Stimulated activated CD8-positive, alpha-beta memory T cell treated with anti-CD3 and anti-CD28 coated beads, Interleukin-15, amount 100 ng/mL, for 24 hours (primary cell): Measurements from ENCODE around the gene SLAIN1.
A peak's percentile ranks its signal among the peaks of the same experiment; 100 is the strongest.
"Not testable (repeated sequence)": the region's sequence is repeated elsewhere in the genome, so short reads cannot be mapped to it uniquely, and the experiment has no call there.

Source experiments
- DNase-seq: peaks from one replicate; pipeline ENCODE4 v3.0.0-alpha.2; 2020; ENCODE audit warnings: low read depth

The SLAIN1 gene

DNA sequence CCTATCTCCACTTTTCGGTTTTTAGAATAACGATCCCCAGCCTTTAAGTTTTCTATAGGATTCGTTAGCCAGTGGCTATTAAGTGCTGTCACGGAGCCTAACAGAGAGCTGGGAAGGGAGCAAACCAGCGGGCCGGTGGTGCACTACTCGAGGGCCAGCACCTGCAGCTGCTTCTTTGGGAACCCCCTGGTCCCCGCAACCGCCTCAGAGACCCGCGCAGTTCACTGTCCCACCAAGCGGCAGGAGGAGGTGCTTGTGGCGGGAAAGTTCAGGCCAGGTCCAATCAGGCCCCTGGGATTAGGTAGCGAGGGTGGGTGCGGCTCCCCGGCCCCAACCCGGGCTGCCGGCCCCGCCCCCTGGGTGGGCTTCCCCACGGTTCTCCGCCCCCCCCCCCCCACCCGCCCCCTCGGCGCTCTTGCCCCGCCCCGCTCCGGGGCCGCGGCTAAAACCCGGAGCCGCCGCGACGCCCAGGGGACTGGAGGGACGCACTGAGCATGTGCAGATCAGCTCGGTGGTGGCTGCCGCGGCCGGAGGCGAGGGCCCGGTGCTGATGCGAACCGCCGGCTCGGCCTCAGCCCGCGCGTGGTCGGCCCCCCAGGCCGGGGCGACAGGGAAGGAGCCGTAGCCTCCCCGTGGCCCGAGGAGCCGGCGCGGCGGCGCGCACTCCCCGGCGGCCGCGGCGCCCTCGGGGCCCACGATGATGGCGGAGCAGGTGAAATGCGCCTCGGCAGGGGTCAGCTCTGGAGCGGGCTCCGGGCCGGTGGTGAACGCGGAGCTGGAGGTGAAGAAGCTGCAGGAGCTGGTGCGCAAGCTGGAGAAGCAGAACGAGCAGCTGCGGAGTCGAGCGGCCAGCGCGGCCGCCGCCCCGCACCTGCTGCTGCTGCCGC, at the start of gene SLAIN1:
Gene SLAIN1, plus strand, starts transcription at position 471 of the 887 bp plus-strand sequence. Its CDS starts 227 bp downstream, at position 698.
- DNase-seq: peak; percentile 52

GRCh38 chr13:77650409-77650808, 47.1 kb upstream of the SLAIN1 start:
- DNase-seq: no peak

- no peak for DNase-seq
These were observed 44.2 kb upstream of the SLAIN1 start for GRCh38 chr13:77653301-77653700.

GRCh38 chr13:77660016-77660415, 37.5 kb upstream of the SLAIN1 start:
- DNase-seq: not testable (repeated sequence)

DNA sequence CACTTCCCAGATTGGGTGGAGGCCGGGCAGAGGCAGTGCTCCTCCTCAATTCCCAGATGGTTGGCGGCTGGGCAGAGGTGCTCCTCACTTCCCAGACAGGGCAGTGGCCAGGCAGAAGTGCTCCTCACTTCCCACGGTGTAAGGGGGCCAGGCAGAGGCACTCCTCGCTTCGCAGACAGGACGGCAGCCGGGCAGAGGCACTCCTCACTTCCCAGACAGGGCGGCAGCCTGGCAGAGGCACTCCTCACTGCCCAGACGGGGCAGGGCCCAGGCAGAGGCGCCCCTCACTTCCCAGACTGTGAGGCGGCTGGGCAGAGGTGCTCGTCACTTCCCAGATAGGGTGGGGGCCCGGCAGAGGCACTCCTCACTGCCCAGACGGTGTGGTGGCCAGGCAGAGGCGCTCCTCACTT, 36.6 kb upstream of the SLAIN1 start:
- no peak for DNase-seq

DNA sequence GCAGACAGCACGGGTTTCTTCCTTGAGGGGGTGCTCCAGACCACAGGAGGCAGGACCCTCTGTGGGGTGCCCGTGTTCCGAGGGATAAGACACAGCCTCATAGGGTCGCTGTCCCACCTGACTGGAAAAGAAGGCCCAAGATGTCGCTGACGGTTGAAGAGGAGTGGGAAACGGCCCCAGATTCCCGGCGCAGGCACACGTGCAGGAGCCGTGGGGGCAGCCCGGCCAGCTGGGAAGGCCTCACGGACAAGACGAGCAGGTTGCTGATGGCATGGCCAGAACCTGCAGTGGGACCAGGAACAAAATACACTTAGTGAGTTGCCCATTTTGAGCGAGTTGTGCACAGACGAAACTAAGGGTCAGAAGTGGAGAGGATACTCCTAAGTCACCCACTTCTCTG, 35.2 kb upstream of the SLAIN1 start:
- not testable (repeated sequence) for DNase-seq

DNA sequence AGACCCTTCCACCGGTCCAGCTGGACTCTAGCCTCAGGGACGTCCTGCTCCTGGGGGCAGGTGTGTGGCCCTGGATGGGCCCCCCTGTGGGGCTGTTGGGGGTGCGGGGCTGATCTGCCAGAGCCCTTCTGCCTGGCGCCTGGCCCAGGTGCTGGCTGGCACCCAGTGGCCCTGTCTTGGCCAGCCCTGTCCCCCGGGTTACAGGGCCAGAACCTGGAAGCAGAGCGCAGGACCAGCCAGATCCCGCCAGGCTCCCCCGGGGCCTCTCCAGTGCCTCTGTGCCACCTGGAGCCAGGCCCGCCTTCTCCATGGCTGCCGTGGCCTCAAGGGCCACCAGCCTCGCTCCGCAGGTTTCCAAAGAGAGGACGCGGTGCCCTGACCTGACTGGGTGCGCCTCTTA, 34.7 kb upstream of the SLAIN1 start:
- not testable (repeated sequence) for DNase-seq

GRCh38 chr13:77674852-77675251, 22.6 kb upstream of the SLAIN1 start:
- DNase-seq: no peak

GRCh38 chr13:77678691-77679235, 18.7 kb upstream of the SLAIN1 start:
- DNase-seq: no peak

GRCh38 chr13:77687799-77688198, 9.7 kb upstream of the SLAIN1 start:
- DNase-seq: no peak

- no peak for DNase-seq
These were observed 5.6 kb upstream of the SLAIN1 start for GRCh38 chr13:77691871-77692270.

GRCh38 chr13:77692746-77693448, 4.6 kb upstream of the SLAIN1 start:
- DNase-seq: no peak

DNA sequence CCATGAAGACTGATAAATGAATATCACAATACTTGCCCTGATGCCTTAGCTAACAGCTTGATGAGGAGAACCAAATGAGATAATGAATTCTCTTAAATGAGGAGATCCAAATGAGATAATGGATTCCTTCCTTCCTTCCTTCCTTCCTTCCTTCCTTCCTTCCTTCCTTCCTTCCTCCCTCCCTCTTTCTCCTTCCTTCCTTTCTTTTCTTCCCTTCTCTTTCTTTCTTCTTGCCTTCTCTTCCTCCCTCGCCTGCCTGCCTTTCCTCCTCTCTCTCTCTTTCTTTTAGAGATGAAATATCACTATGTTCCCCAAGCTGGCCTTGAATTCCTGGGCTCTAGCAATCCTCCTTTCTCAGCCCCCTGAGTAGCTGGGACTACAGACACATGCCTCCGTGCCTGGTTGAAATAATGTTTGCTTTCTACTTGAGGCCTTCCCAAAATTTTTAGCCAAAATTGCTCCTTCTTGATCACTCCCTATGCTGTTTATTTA, 4.0 kb upstream of the SLAIN1 start:
- DNase-seq: no peak

DNA sequence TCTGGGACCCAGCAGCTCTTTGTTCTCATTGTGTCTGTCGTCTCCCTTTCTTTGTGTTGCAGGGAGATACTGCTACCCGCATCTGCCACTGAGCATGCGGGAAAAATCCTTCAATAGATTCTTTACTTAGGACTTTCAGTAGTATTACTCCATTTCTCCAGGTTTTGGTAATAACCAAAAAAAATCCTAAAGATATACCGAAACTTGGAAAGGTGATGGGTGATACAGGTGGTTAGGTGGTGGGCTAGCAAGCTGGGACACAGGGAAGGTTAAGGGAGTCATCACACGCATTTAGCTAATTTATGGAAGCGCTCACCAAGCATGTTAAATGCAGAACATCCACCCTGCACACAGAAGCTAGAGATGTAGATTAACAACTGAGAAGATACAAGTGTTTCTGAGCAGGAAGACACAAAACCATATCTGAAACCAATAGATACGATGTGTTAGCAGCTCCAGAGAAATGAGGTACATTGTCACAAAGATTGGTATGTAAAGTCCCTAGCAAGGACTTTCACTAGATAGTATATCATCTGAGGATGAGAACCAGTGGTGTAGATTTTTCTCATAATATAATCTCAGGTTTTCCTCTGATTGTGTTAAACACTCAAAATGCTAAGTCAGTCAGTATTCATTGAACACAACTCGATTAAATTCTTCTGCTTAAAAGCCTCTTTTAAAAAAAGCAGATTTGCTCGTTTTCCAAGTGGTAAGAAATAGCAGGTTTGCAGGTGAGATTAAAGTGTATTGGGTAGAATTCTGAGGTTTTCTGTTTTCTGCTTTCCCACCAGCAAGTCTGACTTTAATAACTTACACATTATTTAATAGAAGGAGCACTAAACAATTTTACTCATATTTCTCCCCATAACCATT, 1.2 kb upstream of the SLAIN1 start:
- DNase-seq: no peak

GRCh38 chr13:77696879-77697216, 639 bp upstream of the SLAIN1 start:
- no peak for DNase-seq

DNA sequence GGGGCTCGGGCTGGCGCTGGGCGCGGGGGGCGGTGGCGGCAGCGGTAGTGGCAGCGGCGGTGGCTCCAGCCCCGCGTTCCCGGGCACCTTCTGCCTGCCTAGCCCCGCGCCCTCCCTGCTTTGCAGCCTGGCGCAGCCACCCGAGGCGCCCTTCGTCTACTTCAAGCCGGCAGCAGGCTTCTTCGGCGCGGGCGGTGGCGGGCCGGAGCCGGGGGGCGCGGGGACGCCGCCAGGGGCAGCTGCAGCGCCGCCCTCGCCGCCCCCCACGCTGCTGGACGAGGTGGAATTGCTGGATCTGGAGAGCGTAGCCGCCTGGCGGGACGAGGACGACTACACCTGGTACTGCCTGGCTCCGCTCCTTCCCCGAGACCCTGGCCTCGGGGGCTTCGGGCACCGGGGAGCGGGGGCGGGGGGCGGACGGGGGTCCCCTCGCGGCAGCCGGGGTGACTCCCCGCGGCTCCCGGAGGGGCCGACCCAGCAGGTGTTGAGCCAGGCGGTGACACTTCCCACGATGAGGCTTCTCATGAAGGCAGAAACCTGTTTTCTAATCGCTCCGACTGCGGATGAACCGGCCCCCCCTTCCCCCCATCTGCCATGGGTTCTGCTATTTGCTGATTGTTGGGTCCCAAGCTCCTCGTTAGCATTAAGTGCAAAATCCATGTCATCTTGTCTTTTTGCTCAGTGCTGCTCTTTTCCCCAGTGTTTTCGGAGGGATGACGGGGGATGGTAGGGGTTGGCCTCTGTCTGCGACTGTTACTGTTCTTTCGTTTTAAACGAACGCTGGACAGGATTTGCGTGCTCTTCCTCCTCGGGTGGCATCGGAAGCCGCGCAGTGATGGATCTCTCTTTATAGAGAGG, 943 bp downstream of the SLAIN1 start:
- peak; percentile 1 for DNase-seq

DNA sequence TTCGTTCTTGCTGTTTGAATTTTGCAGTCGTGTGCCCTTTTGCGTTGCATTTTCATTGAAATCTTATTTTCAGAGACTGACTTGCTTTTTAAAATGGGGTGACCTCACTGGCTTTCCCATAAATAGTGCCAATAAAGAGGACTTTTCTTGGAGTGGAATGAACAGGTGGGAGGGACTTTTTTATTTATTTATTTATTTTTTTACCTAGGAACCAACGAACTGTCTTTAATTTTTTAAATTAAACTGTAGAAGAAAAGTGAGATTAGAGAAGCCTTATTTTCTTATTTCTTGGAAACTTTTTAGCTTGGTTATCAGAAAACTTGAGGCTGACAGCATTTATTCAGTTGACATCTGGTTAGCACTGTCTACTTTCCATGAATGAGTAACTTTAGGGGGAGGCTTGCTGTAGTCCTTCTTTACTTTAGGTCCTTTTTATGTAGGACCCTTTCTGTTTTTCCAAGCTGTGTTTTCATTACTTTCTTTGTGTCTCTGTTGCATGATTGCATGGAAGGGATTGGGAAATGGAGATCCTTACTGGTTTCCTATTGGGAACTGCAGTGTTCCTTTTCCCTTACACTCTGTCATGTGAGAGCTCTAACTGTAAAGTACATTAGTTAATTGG, 1.7 kb downstream of the SLAIN1 start:
- no peak for DNase-seq

DNA sequence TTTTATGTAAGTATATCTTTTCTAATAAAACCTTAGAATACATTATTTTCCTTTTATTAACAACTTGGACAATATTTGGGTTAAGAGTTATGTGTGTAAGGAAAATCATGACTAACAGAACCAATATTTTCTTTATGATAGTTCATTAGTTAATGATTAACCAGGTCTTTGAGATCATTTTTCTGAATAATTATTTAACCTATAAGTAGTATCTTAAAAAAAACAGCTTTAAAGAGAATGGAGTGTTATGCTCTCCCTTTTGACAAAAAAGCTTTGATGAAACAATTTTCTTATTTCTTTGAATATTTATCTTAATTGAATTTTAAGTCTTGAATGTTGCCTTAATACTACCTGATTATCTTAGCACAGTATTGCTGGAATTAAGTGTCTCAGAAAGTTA, 3.8 kb downstream of the SLAIN1 start:
- DNase-seq: no peak

DNA sequence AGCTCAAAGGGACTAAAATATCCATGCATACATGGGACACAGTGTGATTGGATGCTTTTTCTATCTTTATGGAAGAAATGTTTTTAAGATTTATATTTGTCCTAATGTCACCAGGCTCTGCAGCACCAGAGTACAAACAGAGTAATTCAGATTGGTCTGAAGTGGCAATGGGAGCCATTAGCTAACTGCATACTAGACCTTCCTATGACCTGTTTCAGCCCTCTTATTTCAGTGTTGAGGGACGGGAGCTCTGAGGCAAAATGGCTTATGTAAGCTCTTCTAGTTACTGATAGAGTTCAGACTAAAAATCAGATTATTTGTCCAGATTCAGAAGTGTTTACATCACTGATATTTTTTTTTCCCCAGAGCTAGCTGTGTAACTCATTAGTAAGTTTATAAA, 4.9 kb downstream of the SLAIN1 start:
- DNase-seq: no peak

DNA sequence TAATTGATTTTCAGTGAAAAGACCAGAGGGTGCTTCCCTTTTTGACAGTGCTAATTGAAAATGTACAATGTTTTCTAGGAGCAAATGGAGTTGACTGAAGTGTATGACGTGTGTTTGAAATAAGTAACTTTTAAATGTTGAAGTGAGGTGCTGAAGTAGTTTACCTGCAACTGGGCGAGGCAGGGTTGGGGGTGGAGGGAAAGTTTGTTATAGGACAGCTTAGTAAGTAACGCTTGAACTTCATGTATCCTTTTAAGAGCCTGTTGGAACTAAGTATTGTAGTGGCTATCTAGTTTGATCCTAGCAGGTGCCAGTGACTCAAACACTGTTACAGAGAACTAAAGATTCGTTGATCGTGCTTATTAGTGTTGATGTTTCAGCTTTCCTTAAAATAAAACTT, 5.9 kb downstream of the SLAIN1 start:
- no peak for DNase-seq
